CD1c-positive myeloid dendritic cell (primary cell): Measurements from ENCODE around the gene CACUL1.
"Not testable (repeated sequence)": the region's sequence is repeated elsewhere in the genome, so short reads cannot be mapped to it uniquely, and the experiment has no call there.

Experiments used
- DNase-seq: peaks from one replicate; pipeline ENCODE4 v3.0.0-alpha.2; 2016; ENCODE audit errors: extremely low spot score

Gene CACUL1

GRCh38 chr10:118687472-118687871, 67.3 kb downstream of the CACUL1 start:
- DNase-seq: no peak

- no peak for DNase-seq
Measured at GRCh38 chr10:118682533-118682932, 72.2 kb downstream of the CACUL1 start.

DNA sequence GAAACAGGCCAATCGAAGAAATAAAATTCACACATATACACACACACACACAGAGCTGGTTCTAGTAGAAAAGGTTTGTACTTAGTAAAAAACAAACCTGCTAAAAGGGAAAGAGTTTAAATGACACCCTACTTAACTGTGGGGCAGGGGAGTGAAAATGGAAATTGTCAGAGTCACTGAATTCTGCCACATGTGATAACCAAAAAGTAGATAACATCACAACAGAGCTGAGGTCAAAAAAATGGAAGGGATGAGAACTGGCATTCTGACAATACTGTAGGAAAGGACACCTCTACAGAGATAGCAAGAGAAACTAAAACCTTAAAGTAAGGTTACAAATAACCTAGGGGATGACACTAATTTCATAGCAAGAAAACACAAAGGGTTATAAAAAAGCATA, 74.6 kb downstream of the CACUL1 start:
- no peak for DNase-seq

- DNase-seq: no peak
Measured at GRCh38 chr10:118674226-118674919, 80.4 kb downstream of the CACUL1 start.

- no peak for DNase-seq
Measured at GRCh38 chr10:118672766-118673715, 81.7 kb downstream of the CACUL1 start.

- no peak for DNase-seq
Measured at GRCh38 chr10:118672153-118672552, 82.6 kb downstream of the CACUL1 start.

- DNase-seq: not testable (repeated sequence)
Measured at GRCh38 chr10:118671221-118671620, 83.5 kb downstream of the CACUL1 start.

GRCh38 chr10:118670472-118671124, 84.2 kb downstream of the CACUL1 start:
- no peak for DNase-seq

GRCh38 chr10:118669835-118670234, 84.9 kb downstream of the CACUL1 start:
- no peak for DNase-seq

DNA sequence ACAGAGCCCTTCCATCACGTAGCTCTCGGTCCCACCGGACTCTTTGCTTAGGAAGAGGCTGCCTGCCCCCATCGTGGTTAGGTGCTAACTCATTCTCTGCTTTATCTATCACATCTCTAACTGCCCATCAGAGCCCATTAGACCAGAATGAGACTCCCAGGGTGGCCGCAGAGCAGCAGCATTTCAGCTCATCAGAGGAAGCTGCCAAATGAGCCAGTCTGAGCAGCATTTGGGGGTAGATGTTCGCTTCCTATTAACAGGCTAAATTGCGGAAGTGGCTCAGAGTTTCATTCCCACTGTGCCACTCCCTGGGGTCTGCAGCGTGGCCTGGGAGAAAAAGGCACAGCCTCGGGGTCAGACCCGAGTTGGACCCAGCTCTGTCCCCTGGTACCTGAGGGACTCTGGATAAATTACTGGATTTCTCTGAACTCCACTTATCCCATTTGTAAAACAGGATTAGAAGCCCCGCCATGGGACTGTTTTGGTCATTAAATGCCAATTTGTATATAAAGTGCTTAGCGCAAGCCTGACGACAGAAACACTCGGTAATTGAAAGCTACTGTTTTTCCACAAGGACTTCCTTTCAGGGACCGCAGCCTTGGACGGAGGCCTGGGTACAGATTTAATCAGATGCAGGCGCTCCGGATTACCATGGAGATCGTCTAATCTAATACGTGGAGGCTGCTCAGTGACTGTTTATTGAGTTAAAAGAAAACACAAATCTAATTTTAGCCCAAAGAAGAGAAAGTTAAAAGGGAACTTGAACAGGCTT, 85.6 kb downstream of the CACUL1 start:
- DNase-seq: peak; percentile 5

- DNase-seq: no peak
Measured at GRCh38 chr10:118668228-118668952, 86.4 kb downstream of the CACUL1 start.

DNA sequence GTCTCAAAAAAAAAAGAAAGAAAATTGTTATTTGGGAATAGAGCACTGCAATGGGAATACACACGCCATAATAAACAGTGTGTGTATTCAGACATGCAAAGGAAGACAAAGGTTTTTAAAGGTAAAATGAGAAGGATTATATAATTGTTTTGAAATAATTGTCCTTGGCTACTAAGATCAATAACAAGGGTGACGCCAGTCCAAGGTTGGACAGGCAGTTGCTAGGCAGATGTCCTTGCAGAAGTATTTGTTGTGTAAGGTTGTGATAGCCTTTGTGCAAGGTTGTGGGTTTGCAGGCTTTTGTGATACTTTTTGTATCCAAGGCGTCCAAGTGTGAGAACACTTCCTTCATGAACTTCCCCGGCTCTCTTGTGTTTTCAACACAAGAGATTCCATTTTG, 87.0 kb downstream of the CACUL1 start:
- no peak for DNase-seq

DNA sequence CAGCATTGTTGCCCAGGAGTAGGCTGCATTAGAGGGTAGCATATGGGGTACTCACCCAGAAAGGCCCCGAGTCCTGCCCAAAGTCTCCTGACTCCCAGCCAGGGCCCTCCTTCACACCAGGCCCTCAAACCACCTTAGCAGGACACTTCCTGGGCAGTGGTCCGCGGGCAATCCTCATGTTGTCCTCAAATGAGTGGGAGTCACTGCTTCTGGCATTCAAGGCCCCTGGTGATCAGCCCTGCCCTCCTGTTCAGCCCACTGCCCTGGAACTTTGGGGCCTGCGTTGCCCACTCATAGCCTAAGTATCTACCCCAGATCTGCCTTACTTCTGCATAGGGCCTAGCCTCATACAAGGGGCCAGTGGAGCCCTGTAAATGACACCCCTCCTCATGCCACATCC, 88.4 kb downstream of the CACUL1 start:
- no peak for DNase-seq

DNA sequence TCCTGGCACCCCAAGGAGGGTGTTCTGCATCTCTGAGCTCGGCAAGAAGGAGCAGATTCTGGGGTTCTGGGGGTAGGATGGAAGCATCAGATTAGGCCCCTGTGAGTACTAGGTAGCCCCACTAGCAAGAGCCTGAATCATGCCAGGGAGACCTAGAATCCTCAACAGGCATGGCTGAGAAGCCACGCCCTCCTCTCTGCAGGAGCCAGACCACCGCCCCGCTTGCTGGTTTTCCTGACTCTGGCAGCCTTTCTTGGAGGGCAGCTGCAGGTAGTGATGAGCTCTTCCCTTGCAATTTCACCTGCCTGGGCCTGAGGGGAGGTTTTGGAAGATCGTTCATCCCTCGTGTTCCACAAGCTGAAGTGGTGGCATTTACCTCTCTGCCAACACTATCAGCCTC, 90.4 kb downstream of the CACUL1 start:
- DNase-seq: no peak

- DNase-seq: no peak
Measured at GRCh38 chr10:118663176-118663575, 91.6 kb downstream of the CACUL1 start.

DNA sequence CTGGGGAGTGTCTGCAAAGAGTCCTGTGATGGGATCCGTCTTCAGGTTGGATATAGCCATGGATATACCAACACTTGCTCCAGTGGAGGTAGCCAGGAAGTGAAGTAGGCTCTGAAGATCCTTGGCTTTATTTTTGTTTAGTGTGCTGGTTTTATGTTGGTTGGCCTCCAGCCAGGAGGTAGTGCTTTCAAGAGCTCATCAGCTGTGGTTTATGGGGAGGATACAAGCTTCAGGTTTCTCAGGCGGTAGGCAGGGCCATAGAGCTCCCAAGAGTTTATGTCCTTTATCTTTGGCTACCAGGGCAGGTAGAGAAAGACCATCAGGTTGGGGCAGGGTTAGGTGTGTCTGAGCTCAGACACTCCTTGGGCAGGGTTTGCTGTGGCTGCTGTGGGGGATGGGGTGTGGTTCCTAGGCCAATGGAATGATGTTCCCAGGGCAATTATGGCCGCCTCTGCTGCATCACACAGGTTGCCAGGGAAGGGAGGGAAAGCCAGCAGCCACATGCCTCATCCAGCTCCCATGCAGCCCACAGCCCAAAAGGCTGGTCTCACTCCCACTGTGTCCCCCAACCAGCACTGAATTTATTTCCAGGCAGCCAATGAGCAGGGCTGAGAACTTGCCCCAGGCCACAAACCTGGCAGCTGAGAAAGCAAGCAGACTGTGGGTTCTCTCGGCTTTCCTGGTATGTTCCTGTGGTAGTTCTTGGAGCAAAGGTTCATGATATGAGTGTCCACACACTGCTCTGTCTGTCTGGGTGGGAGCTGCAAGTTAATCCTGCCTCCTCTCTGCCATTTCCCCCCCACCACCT, 92.3 kb downstream of the CACUL1 start:
- DNase-seq: no peak

- DNase-seq: no peak
Measured at GRCh38 chr10:118658762-118659161, 96.0 kb downstream of the CACUL1 start.

DNA sequence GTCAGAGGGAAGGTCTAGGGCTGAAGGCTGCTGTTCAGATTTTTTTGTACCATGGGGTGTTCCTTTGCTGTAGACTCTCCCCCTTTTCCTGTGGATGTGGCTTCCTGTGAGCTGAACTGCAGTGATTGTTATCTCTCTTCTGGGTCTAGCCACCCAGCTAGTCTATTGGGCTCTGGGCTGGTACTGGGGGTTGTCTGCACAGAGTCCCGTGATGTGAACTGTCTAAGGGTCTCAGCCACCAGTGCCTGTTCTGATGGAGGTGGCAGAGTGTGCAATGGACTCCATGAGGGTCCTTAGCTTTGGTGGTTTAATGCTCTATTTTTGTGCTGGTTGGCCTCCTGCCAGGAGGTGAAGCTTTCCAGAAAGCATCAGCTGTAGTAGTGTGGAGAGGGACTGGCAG, 96.6 kb downstream of the CACUL1 start:
- DNase-seq: not testable (repeated sequence)

DNA sequence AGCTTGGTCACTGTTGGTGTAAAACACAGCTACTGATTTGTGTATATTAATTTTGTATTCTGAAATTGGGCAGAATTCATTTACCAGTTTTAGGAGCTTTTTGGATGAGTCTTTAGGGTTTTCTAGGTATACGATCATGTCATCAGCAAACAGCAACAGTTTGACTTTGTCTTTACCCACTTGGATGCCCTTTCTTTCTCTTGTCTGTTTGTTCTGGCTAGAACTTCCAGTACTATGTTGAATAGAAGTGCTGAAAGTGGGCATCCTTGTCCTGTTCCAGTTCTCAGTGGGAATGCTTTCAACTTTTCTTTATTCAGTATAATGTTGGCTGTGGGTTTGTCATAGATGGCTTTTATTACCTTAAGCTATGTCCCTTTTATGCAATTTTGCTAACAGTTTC, 109.5 kb downstream of the CACUL1 start:
- not testable (repeated sequence) for DNase-seq

DNA sequence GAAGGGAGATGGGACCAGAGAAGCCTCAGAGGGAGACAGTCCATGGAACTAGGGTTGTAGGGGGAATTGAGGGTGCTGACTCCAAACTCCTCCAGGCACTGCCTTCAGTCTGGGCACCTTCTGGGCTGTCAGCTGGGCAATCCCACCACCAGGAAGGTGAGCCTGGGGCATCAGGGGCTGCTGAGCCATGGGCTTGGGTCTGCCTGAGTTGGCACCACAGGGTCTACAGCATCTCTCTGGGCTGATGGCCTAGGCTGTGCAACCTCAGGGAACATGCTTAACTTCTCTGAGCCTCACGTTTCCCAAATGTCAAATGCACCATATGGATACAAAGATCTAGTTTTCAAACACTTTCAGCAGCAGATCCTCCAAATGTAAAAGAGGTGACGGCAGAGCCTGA, 112.5 kb downstream of the CACUL1 start:
- no peak for DNase-seq
